Middle frontal gyrus (tissue), 1 donor: ENCODE results near the gene PPP3R2.

Experiments used
- DNase-seq: peaks from one replicate; pipeline ENCODE4 v3.0.0-alpha.2; 2015; ENCODE audit warnings: low spot score; ENCODE audit errors: extremely low spot score

The PPP3R2 gene, protein sequence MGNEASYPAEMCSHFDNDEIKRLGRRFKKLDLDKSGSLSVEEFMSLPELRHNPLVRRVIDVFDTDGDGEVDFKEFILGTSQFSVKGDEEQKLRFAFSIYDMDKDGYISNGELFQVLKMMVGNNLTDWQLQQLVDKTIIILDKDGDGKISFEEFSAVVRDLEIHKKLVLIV

DNA sequence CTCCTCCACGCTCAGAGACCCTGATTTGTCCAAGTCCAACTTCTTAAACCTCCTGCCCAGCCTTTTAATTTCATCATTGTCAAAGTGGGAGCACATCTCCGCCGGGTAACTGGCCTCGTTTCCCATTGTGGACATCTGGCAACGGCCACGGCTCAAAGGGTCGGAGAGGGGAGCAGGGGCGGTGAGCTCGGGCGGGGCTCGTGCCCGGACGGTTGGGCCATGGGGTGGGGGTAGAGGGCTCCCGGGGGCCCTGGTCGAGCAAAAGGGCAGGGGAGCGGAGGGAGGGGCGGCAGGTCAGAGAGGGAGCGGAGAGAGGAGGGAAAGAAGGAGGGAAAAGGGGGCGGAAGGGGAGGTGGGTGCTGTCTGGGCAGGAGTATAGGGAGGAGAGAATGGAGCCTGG is at the start of gene PPP3R2:
Gene PPP3R2, minus strand, starts transcription at position 174 of the 400 bp plus-strand sequence. Its CDS starts 48 bp downstream, at position 126.
- DNase-seq, result no peak

DNA sequence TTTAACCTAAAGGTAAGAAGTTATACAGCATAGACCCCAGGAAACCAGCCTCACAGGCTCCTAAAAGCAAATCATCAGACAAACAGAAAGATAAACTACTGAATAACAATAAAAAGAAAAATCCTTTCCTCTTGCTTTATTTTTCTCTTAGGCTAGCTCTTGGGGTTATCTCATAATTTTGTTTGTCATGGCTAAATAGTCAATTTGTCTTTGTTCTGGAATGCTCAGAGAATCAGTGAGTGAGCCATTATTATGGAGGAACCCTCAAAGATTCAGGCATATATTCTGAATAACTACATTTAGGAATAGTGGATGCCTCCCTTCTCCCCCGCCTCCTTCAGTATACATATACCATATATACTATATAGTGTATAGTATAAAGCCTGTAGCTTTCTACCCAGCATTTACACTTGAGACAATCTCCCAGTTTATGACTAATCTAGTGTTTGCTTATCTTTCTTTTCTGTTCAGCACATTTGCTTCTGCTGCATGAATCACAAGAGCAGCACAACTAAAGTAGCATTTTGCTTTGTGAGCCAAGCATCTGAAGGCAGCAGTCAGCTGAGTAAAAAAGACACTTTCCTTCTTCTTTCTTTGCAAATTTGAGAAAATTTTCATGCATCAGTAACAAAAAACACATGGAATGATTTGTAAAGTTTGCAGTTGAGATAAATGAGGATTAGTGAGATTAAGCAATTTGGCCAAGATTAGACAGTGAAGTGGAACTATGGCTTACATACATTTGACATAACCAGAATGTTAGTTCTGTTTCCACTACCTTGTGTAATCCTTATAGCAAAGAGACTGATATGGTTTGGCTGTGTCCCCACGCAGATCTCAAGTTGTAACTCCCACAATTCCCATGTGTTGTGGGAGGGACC is 45.3 kb upstream of the PPP3R2 start:
- DNase-seq, result peak; percentile 24

DNA sequence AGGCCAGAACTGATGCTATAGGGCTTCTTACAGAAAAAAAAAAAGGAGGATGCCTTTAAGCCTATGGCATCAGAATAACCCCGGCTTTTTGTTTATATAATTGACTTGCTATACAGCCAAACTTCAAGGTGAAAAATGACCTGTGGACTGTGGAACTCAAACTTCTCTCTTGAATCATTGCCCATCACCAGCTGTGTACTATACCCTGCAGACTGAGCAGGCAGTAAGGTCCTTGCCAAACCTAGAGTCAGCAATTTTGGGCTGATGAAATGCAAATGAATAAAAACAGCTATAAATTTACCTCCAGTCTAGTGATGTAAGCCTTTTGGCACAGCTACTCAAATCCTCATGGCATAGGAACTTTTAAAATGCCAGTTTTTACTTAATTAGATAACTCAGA is 44.5 kb upstream of the PPP3R2 start:
- no peak for DNase-seq

DNA sequence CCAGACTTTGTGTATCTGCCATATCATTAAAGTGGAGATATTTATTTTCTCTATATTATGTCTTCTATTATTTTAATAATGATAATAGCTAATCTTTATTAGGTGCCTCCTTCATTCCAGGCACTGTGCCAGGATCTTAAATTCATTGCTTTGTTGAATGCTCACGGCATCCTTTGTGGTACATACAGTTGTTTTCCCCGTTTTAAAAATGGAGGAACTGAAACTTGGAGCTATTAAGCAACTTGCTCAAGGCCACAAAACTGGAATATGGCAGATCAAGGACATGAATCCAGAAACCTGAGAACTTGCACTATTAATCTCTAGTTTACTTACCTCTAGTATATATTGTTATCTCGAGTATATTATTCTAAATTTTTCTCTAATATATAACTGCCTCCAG is 41.5 kb upstream of the PPP3R2 start:
- no peak for DNase-seq

DNA sequence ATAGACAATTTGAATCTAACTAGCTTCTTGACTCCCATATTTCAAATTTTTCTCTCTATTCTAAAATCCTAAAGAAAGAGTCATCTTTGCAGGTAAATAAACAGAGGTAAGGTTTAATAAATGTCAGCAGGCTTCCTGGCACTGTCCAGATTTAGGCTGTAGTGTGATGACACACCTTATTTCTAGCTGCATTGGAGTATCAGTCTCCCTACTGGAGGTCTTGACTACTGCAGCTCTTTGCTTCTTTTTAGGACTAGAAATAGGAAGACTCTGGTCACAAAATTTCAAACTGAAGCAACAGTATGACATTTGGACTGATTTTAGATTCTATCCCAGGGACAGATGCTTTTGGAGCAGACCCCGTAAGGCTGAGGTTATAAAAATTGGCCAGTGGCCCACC is 40.7 kb upstream of the PPP3R2 start:
- DNase-seq, result no peak

DNA sequence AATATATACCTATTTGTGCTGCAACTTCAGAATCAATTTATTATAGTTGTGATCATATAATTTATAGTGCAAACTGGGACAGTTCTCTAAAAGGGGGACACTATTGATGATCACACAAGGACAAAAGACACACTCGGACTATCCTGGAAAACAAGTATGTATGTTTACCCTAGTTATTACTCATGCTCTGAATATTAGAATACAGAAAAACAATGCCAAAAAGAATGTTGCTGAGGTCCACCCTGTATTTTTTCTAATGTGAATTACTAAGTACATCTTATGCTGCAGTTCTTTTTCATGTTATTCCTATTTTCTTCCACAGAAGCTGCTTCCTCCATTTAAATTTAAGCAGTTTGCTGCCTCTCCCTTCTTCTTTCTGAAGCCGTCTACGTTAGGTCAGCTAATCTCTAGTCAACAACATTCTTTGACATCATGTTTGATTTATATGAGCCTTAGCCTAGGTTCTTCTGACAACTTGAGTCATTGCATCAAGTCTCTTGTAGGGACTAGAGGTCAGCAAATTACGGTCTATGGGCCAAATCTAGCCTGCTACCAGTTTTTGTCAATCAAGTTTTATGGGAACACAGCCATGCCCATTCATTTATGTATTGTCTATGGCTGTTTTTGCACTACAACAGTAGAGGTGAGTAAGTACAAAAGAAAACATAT is 40.1 kb upstream of the PPP3R2 start:
- no peak for DNase-seq

DNA sequence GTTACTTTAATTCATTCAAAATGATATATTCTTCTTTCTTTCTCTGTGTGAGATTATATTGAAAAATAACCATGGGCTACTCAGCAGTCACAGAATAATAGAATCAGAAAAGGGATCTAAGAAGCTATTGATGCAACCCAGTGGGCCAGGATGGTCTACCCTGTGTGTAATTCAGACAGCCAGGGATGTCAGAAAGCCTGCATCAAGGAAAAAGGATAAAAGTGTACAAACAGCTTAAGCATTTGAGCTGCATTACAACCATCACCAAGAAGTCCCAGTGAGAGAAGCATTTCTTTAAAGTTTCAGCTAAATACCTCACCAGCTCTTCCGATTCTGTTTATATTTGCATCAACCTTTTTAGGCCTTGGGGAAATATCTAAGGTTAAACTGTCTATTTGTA is 37.8 kb upstream of the PPP3R2 start:
- DNase-seq, result no peak

DNA sequence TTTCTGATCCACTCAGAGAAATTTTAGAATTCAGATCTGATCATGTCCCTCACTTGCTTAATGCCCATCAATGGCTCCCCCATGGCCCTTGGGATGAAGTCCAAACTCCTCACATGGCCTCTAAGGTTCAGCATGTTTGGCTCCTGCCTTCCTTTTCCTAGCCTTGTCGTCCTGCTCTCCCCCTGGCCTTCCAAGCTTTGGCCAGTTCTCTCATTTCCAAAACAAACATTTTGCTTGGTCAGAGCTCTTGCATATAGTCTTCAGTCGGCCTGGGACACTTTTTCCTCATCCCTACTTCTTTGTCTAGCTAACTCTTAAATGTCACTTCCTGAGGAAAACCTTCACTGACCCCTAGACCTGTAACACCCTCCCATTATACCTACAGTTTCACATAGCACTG is 37.1 kb upstream of the PPP3R2 start:
- no peak for DNase-seq

DNA sequence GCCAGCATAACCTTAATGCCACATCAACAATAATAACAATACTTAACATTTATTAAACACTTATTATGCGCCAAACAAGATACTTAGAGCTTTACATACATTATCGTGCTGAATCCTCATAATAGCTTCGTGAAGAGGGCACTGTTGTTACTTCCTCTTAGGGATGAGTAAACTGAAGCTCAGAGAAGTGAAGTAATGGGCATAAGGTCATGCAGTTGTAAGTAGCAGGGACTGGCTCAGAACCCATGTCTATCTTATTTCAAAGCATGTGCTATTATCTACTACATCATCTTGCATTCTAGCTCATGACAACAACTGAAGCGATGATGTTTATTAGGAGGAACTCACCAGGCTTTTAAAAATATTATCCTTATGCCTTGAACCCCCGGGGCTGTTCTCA is 34.9 kb upstream of the PPP3R2 start:
- DNase-seq, result no peak

DNA sequence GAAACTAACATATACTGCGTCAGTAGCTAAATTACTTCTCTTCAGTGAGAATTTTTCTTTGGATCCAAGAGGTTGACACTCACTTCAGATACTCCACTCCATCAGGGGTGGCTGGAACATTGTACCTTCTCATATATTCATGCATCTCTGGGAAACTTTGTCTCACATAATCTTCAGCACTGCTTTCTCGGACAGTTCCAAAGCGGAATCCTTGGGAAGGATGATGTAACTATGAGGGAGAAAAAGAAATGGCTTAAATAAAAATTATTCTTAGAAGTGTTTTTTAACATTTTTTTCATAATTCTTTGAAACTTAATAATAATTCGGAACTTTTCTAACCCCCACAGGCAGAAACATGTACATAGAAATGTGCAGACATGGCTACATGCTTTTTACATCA is 33.4 kb upstream of the PPP3R2 start:
- no peak for DNase-seq

DNA sequence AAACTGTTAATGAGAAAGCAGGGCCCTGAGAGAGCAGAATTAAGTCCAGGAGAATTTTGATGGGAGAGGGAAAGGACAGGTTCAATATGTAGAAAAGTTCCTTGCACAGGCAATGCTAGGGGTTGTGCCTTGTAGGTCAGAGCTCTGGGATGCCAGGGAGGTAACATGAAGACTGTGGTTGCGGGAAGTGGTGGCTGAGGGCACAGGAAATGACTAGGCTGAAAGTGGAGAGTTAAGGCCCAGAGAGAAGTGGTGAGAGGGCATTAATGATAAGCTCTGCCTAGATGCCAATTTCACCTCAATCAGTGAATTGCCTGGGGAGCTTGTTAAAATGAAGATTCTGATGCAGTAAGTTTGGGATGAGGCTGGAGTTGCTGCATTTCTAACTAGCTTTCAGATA is 31.5 kb upstream of the PPP3R2 start:
- no peak for DNase-seq

DNA sequence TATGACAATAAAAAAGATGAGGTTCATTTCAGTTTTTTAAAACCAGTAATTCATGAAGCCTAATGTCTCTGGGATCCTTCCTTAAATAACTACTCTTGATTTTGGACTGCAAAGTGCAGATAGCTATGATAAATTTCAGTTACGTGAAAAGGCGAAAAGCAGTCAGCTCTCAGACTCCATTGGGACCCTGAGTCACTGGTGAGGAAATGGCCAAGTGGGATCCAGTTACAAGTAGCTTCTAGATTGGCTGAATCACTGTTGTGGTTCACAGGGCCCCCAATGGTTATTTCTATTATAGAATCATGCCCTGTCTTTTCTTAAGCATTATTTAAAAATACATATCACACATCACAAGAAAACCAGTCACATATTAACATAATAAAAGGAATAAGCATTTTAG is 31.1 kb upstream of the PPP3R2 start:
- DNase-seq, result no peak

DNA sequence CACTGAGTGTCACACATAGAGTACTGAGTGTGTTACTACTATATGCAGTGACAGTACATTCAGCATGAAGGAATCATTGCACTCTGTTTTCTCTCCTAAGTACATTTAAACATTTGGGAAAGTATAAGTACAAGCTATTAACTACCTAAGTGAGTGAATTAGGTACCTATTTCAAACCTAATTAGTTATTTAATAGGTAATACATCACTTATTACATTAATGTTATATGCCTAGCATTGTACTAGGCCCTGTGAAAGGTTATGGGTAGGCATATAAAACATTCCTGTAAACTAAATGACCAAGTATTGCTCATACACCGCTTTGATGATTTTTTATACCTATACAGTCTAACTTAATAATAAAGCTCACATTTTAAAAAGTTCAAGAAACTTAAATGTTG is 25.7 kb upstream of the PPP3R2 start:
- no peak for DNase-seq

DNA sequence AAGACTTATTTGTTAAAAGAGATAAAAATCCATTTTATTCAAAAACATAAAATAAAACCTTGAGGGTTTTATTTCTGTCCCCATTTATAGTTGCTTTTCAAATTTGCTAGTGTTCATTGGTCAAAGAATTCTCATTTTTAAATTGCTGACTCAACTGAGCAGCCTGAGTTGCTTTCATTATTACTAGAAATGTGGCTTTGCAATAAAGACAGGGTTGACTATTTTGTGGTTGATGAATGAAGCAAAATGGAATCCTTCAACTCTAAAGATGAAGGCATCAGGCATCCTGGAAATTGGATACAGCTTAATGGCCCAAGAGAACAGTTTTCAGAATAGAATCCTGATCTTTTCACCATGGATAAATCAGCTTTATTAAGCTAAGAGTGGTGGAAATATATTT is 23.9 kb upstream of the PPP3R2 start:
- no peak for DNase-seq

DNA sequence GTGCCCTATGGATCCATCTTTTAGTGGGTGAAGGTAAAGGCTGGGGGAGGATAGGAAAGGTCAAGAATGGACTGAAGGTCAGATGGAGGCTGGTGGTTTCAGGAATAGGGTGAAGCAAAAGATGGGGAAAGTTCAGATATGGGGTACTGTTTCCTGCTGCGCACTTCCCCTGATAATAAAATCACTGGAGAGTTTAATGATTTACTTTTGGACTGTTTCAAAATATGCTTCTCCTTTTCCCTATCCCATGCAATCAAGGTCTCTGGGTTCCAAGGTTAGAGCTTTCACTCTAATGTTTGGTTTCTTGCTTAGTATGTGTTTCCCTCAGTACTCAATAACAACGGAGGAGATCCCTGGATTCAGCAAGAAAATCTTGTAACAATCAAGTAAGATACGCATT is 10.8 kb upstream of the PPP3R2 start:
- no peak for DNase-seq

DNA sequence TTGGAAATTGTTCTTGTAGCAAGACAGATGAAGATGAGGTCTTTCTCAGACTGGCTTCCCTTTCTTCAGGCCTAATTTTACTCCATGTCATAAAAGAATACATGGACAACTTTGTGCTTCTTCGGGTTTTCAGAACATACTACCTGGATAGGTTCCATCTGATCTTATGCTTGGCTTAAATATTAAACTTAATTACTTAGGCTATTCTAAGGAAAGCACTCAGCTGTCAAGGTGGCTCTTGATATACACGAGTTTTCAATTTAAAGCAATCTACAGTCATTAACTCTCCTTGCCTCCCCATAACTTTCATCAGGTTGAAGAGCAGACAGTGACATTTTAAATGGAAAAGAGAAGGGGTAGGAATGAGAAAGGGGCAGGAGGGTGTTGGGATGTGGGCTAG is 9.5 kb upstream of the PPP3R2 start:
- no peak for DNase-seq

DNA sequence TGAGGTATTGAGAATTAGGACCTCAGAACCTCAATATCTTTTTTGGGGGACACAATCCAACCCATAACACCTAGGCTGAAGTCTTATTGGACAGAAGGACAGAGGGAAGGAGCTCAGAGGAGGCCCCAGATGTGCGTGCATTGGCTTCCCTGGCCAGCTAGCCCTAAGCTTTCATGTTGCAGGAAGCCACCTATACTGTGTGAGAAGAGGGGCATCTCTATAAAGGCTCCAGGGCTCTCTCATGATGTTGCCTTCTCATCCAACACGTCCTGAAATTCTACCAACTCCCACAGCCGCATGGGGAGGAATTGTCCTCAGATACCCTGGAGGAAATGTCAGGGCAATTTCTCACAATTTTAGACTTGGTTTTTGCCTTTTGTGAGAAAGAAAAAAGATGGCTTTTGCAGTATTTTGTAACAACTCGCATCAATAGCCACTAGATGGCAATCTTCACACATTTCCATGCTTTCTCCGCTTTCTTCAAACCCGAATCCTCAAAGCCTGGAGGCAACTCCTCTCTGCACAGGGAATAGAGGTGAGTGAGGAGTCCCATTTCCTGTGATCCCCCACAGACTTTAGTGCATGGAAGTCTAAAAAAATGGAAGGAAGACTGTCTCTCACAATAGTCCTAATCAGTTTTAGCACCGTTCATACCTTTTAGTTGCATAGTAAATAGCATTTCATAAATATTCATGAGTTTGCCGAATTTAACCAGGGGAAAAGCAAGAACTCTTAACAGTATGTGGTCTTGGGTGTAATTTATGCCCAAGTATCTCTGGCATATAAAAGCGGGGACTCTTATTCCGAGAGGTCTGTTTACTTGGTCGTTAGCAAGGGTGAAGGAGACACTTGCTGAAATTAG is 7.4 kb upstream of the PPP3R2 start:
- no peak for DNase-seq

DNA sequence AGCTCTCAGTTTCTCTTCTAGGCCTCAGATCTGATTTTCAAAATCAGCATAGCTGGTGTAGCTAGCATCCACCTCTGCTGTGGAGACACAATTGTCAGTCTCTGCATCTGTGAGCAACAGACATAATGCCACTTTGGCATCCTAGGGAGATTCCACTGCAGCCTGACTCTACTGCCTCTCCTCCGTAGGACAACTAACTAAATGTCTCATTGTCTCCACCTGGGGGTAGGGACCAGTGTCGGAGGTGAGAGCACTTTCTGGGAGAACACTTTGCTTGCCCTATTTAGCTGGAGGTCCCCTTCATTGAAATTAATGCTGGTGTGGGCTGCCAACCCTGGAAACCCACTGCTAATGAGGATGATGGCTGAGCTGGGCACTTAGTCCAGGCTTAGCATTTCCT is 1.4 kb downstream of the PPP3R2 start:
- no peak for DNase-seq

DNA sequence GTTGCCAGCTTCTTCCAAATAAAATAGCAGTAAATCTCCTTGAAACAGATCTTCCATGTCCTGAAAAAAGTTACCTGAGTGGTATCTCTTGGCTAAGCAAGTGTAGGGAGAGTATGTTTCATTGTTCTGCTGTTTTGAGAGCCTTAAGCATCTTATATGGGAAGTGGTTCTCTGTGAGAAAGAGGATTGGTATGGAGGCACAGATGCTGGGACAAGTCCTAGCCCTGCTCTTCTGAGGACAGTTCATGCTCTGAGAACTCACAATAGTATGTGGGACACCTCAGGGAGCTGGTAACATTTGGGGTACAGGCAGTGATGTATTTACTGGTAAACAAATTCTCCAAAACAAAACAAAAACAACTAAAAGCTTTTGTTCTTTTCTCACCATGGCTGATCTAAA is 2.0 kb downstream of the PPP3R2 start:
- no peak for DNase-seq

DNA sequence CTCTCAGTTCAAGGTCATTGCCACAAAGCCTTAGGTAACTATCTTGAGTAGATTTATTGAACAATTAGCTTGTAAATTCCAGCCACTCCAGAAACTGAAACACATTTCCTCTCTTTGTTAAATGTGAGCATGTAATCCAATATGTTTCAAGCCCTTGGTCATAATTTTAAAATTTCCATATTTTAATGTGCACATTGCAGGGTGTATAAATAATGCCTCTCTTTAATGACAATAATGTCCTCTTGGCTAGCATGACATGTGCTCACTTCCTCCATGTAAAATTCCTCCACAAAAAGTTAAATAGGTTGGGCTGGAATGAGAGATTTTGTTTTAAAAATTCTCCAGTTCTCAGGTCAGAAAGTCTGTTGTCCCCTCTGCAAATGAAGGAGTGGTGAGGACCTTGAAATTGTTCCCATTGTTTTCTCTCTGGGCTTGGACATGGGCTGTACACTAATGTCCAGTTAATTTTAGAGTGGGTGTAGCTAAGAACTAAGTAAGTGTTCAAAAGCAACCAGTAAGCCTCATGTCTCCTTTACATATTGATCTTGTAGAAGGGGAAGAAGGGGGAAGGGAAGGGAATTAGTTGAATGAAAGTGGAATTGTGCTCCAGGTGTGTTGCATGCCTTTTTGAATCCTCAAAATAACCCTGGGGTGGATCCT is 2.9 kb downstream of the PPP3R2 start:
- DNase-seq, result no peak

DNA sequence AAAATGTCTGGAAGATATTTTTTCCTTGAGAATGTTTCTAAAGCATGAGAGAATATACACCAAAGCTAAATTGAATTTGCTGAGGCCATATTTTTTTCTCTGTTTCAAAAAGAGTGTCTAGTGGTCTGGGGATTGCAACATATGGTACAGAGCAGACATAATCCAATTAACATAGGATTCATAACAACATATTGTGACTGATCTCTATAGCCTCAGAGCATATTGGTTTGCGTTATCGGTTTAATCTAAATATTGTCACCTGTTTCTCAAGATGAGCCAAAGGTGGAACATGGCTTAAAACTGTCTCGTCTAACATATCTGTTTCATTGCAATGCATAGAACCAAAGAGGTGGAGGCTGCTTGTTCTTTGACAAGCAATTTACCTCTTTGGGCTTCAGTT is 3.9 kb downstream of the PPP3R2 start:
- DNase-seq, result no peak
